Mesodermal cell (in vitro differentiated cells): ENCODE measurements around the gene CWC22. TPM values are rescaled to one million over a fixed set of nuclear protein-coding genes. Genes with fewer than 3 reads are reported as not detected.
"Not testable (repeated sequence)": the region's sequence is repeated elsewhere in the genome, so short reads cannot be mapped to it uniquely, and the experiment has no call there.

Experiments used
- H3K27ac ChIP-seq: 2 replicates; pipeline ENCODE4 v1.7.0; 2013; ENCODE audit warnings: mild to moderate bottlenecking, low read depth, low read length, moderate library complexity; ENCODE audit not compliant: severe bottlenecking
- H3K36me3 ChIP-seq: 2 replicates; pipeline ENCODE4 v1.7.1; 2013; ENCODE audit warnings: mild to moderate bottlenecking, low read length, moderate library complexity; ENCODE audit not compliant: control insufficient read depth, insufficient read depth
- H3K4me1 ChIP-seq: one replicate; pipeline ENCODE4 v1.7.1; 2013; ENCODE audit warnings: mild to moderate bottlenecking, low read length; ENCODE audit not compliant: insufficient read depth, control insufficient read depth, poor library complexity, severe bottlenecking
- H3K4me3 ChIP-seq: 2 replicates; pipeline ENCODE4 v1.7.0; 2013; ENCODE audit warnings: low read length, control low read depth, mild to moderate bottlenecking; ENCODE audit not compliant: insufficient read depth, poor library complexity, severe bottlenecking; ENCODE audit errors: extremely low read depth
- H3K9me3 ChIP-seq: 2 replicates; pipeline ENCODE4 v1.7.1; 2013; ENCODE audit warnings: mild to moderate bottlenecking, low read length, moderate library complexity; ENCODE audit not compliant: control insufficient read depth
- WGBS, 2 experiments: methylation state at CpG; one replicate each; pipeline ENCODE4 v1.1.5; 2013; ENCODE audit warnings: missing lambda C conversion rate in 2 of 2; ENCODE audit not compliant: insufficient coverage in 2 of 2; 5-methylcytosine and 5-hydroxymethylcytosine counted together
- polyA plus RNA-seq, 2 experiments: library from polyadenylated mRNA; stranded (reverse); fragments of 50-300 nt; gene quantifications; one replicate each; pipeline ENCODE4 v1.2.3, GENCODE V29; 2013

Gene CWC22
- 19.4 TPM for polyA plus RNA-seq (2013, experiment 1 of 2)
- polyA plus RNA-seq (2013, experiment 2 of 2) = 24.0 TPM

DNA sequence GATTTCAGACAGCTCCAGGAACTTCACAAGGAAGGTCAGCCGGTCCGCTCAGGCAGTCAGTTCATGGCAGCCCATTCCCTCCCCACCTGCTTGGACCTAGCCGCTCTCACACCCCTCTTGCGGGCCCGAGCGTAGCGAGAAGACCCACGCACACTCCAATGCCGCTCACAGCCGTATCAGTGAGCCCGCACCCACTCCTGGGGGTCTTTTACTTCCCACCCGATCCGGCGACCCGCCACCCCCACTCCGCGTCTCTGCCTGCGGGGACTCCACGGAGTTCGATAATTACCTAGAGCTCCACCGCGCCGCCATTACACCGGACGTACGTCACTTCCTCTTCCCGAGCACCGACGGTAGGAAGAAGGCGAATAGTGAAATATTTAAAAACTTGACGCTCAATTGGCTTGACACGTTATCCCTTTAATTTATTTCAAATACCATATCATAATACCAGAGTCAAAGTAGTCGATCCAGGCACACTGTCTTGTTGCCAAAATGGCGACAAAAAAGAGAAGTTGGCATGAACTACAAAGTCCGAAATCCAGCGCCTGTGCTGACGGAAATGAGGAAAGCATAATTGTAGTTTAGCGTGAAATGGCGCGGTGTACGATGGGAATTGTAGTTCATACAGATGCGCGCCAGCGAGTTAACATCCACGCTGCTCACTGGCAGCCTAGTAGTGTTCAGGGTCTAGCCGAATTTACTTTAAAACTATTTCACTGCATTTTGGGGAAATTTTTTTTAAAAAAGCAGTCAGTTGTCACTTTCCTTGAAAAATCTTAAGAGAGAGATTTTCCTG lies at the start of gene CWC22:
CWC22 (minus strand) TSS at position 517 of the 799 bp plus-strand sequence. CDS start 13,956 bp downstream, outside the sequence.
- peak within 1 kb of the TSS; percentile 94 for H3K4me3 ChIP-seq
- H3K27ac ChIP-seq = peak within 1 kb of the TSS; percentile 94
- peaks cover 5% of the 10 kb centered on the region for H3K4me1 ChIP-seq
- WGBS, 2 experiments = 0 to 1% methylated on average over 12 to 27 of the region's 46 CpGs
- peaks cover 5% of the 10 kb centered on the region for H3K36me3 ChIP-seq
- H3K9me3 ChIP-seq = no peaks in the 10 kb centered on the region

GRCh38 chr2:180056367-180057118 lies 49.4 kb upstream of the CWC22 start:
- no peak overlapping the region for H3K4me3 ChIP-seq
- no peaks in the 10 kb centered on the region for H3K4me1 ChIP-seq
- no peaks in the 10 kb centered on the region for H3K36me3 ChIP-seq
- WGBS, 2 experiments = 59 to 60% methylated on average over 12 to 14 of the region's 15 CpGs
- no peaks in the 10 kb centered on the region for H3K9me3 ChIP-seq
- no peak overlapping the region for H3K27ac ChIP-seq

DNA sequence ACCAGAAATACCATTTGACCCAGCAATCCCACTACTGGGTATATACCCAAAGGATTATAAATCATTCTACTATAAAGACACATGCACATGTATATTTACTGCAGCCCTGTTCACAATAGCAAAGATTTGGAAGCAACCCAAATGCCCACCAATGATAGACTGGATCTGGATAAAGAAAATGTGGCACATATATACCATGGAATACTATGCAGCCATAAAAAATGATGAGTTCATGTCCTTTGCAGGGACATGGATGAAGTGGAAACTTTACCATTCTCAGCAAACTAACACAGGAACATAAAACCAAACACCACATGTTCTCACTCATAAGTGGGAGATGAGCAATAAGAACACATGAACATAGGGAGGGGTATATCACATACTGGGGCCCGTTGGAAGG lies 47.5 kb upstream of the CWC22 start:
- not testable (repeated sequence) for H3K27ac ChIP-seq, H3K4me1 ChIP-seq, H3K36me3 ChIP-seq, H3K4me3 ChIP-seq, H3K9me3 ChIP-seq
- whole genome bisulfite sequencing, 2 experiments = no CpG with 5 or more reads among the region's 1 CpG

- Histone ChIP-seq H3K27ac (no peak overlapping the region), H3K4me1 (no peaks in the 10 kb centered on the region), H3K9me3 (no peaks in the 10 kb centered on the region), H3K4me3 (no peak overlapping the region), H3K36me3 (no peaks in the 10 kb centered on the region)
- 71 to 74% methylated on average over 2 to 3 of the region's 3 CpGs for WGBS, 2 experiments
Measured at GRCh38 chr2:180050246-180050645, 43.1 kb upstream of the CWC22 start.

DNA sequence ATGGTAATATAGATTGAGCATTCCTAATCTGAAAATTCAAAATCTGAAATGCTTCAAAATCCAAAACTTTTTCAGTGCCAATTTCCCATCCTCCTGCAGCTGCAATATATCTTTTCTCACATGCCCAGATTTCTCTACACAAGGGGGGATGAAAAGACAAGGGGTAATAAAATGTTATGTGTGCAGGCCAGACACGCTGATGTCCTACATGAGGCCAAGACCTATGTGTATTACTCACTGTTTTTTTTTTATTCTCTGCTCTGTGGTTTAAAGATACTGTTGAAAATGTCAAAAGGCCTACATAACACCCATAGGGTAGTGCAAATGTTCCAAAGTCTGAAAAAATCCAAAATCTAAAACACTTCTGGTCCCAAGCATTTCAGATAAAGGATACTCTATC lies 41.2 kb upstream of the CWC22 start:
- no peaks in the 10 kb centered on the region for H3K9me3 ChIP-seq
- WGBS, 2 experiments = no CpG with 5 or more reads among the region's 1 CpG
- no peaks in the 10 kb centered on the region for H3K36me3 ChIP-seq
- H3K4me3 ChIP-seq = no peak overlapping the region
- no peaks in the 10 kb centered on the region for H3K4me1 ChIP-seq
- no peak overlapping the region for H3K27ac ChIP-seq

- no peaks in the 10 kb centered on the region for H3K36me3 ChIP-seq
- no peaks in the 10 kb centered on the region for H3K4me1 ChIP-seq
- H3K9me3 ChIP-seq = no peaks in the 10 kb centered on the region
- H3K27ac ChIP-seq = no peak overlapping the region
- H3K4me3 ChIP-seq = no peak overlapping the region
Measured at GRCh38 chr2:180046776-180047175, 39.7 kb upstream of the CWC22 start.

- H3K4me1 ChIP-seq = no peaks in the 10 kb centered on the region
- no CpG with 5 or more reads among the region's 1 CpG for WGBS, 2 experiments
- H3K9me3 ChIP-seq = no peaks in the 10 kb centered on the region
- H3K36me3 ChIP-seq = no peaks in the 10 kb centered on the region
- no peak overlapping the region for H3K4me3 ChIP-seq
- no peak overlapping the region for H3K27ac ChIP-seq
Measured at GRCh38 chr2:180046202-180046601, 39.1 kb upstream of the CWC22 start.

- Histone ChIP-seq H3K4me1 (no peaks in the 10 kb centered on the region), H3K36me3 (no peaks in the 10 kb centered on the region), H3K4me3 (no peak overlapping the region), H3K9me3 (no peaks in the 10 kb centered on the region), H3K27ac (no peak overlapping the region)
- WGBS, 2 experiments = no CpG with 5 or more reads among the region's 1 CpG
Measured at GRCh38 chr2:180040146-180040925, 33.2 kb upstream of the CWC22 start.

DNA sequence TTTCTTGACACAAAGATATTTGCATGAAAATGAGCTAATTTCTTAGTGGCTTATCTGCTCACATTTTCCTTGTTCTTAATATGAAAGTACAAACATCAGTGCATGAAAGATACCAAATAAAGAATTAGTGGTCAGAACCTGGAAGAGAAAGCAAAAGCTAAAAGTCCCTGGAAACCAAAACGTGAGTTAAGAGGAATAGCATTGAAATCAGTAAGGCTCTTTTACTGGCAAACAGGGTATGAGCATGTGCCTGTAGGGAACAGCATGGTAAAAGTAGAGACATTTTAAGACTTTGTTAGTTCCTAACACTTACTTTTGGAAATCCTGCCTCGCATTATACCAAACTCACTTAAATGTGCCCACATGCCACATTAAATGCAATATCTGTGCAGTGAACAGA lies 31.9 kb upstream of the CWC22 start:
- no peaks in the 10 kb centered on the region for H3K9me3 ChIP-seq
- WGBS, 2 experiments = 75 to 88% methylated on average over 1 of the region's 2 CpGs
- H3K36me3 ChIP-seq = no peaks in the 10 kb centered on the region
- H3K4me1 ChIP-seq = no peaks in the 10 kb centered on the region
- H3K27ac ChIP-seq = no peak overlapping the region
- H3K4me3 ChIP-seq = no peak overlapping the region

DNA sequence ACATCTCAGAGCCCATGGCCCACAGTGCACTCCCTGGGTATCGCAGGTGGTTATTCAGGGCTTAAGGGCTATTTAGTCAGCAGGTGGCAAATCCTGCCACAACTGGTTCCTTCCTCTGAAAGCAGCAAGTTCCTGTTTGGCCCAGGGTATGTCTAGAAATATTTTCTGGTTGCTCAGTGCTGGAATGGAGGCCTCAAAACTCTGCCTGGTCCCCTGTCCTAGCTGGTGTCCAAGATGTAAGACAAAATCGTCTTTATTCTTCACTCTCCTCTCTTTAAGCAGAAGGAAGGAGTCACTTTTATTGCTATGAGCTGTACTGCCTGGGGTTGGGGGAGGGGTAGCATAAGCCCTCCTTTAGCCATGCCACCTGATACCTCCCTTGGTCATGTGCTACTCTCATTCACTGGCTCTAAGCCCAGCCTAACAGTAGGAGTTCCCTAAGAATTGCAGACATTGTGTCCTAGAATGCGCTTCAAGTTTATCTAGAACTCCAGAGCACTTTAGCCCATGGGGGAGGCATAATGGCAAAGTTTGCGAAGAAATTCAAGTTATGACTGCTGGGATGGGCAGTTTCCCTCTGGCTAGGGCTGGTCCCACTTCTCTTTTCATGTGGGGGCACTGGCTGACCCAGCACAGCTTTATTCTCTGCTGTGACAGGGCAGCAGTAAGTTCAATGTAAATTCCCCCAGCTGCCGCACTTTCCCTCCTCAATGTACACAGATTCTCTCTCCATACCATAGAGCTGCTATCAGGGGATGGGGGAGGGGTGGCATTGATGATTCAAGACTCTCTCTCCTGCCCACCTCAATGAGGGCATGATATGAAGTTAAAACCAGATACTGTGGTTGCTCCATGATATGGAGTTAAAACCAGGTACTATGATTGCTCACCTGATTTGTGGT lies 27.1 kb upstream of the CWC22 start:
- WGBS, 2 experiments = 89 to 93% methylated on average over 2 to 3 of the region's 5 CpGs
- Histone ChIP-seq H3K4me1 (no peaks in the 10 kb centered on the region), H3K27ac (no peak overlapping the region), H3K36me3 (no peaks in the 10 kb centered on the region), H3K4me3 (no peak overlapping the region), H3K9me3 (no peaks in the 10 kb centered on the region)
